ENCODE results near the gene GPR107. TPM values are rescaled to one million over a fixed set of nuclear protein-coding genes. Genes with fewer than 3 reads are reported as not detected.

The GPR107 gene
- total RNA-seq, 1 donor from 2014 or later = 67.4 TPM

DNA sequence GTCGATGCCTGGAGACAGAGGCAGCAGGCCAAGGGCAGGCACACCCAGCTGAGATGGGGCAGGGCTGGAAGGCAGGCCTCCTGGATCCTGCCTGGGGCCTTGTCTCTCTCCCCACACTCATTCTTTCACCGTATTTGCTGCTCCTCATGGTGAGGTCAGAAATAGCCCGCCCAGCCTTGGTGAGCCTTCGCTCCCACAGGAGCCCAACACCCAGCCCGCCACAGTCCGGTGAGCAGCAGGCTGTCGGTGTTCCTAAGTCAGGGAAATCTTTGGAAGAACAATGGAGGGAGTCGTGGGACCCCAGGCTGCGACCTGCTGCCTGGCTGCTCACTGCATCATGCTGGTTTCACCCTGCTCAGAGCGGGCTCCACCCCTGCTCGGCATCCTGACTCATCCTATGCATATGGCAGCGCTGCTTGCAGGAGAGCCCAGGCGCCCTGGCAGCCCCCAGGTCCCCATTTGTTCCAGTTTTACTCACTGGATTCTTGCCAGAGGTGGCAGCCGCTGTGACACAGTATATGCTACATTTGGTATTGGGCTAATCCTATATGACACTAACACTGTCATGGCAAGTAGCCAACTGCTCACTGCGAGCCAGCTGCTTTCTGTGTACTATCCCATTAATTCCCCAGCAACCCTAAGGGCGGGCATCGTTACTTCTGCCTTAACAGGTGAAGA is 65.3 kb downstream of the GPR107 start:
- Mint-ChIP-seq H3K36me3 (peaks cover 33% of the 10 kb centered on the region), H3K4me3 (no peak overlapping the region), H3K27me3 (ENCODE audit: low read depth) (no peaks in the 10 kb centered on the region), H3K9me3 (no peaks in the 10 kb centered on the region), H3K4me1 (peaks cover 4% of the 10 kb centered on the region), H3K27ac (no peak overlapping the region)
- TF ChIP-seq, protein P1, sequence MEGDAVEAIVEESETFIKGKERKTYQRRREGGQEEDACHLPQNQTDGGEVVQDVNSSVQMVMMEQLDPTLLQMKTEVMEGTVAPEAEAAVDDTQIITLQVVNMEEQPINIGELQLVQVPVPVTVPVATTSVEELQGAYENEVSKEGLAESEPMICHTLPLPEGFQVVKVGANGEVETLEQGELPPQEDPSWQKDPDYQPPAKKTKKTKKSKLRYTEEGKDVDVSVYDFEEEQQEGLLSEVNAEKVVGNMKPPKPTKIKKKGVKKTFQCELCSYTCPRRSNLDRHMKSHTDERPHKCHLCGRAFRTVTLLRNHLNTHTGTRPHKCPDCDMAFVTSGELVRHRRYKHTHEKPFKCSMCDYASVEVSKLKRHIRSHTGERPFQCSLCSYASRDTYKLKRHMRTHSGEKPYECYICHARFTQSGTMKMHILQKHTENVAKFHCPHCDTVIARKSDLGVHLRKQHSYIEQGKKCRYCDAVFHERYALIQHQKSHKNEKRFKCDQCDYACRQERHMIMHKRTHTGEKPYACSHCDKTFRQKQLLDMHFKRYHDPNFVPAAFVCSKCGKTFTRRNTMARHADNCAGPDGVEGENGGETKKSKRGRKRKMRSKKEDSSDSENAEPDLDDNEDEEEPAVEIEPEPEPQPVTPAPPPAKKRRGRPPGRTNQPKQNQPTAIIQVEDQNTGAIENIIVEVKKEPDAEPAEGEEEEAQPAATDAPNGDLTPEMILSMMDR (IDR thresholded peaks at IDR 0.05; ENCODE audit: unreplicated experiment) = no peak
- DNase-seq (ENCODE audit: low spot score in 2 of 2, unreplicated experiment in 2 of 2) = no peak

DNA sequence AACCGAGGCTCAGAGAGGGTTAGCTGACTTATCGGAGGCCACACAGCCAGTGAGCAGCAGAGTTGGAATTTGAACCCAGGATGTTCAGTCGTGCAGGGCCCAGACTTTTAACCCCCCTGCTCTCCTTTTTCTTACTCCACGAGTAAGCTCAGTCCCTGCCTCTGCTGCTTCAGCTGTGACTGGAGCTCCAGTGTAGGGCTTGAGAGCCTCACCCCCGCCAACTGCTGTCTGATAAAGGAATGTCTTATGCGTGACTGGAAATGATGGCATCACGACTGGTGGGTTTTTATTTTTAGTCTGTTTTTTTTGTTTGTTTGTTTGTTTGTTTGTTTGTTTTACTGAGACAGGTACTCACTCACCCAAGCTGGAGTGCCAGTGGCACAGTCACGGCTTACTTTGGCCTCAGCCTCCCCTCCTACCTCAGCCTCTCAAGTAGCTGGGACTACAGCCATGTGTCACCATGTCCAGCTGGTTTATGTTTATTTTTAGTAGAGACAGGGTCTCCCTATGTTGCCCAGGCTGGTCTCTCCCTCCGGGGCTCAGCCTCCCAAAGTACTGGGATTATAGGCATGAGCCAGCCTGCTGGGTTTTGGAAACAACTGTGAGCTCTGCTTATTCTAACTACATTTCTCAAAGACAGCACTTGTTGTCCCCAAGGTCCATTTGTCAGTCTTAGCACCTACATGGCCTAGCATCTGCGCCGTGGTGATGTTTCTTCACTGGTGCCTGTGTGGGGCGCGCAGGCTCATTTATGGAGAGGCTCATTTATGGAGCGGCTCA is 66.0 kb downstream of the GPR107 start:
- Mint-ChIP-seq H3K36me3 (peaks cover 33% of the 10 kb centered on the region), H3K4me1 (peaks cover 11% of the 10 kb centered on the region), H3K9me3 (no peaks in the 10 kb centered on the region), H3K27ac (no peak overlapping the region), H3K4me3 (no peak overlapping the region), H3K27me3 (ENCODE audit: low read depth) (no peaks in the 10 kb centered on the region)
- TF ChIP-seq, protein P1 (IDR thresholded peaks at IDR 0.05; ENCODE audit: unreplicated experiment) = no peak
- no peak for DNase-seq (ENCODE audit: low spot score in 2 of 2, unreplicated experiment in 2 of 2)

GRCh38 chr9:130120299-130120587 is 66.5 kb downstream of the GPR107 start:
- Mint-ChIP-seq H3K4me1 (peaks cover 12% of the 10 kb centered on the region), H3K27ac (peak overlapping the region; percentile 33), H3K27me3 (ENCODE audit: low read depth) (no peaks in the 10 kb centered on the region), H3K4me3 (no peak overlapping the region), H3K36me3 (peaks cover 30% of the 10 kb centered on the region), H3K9me3 (no peaks in the 10 kb centered on the region)
- TF ChIP-seq, protein P1 (IDR thresholded peaks at IDR 0.05; ENCODE audit: unreplicated experiment) = no peak
- DNase-seq (ENCODE audit: low spot score in 2 of 2, unreplicated experiment in 2 of 2) = no peak

- TF ChIP-seq, protein P1 (IDR thresholded peaks at IDR 0.05; ENCODE audit: unreplicated experiment) = no peak
- DNase-seq (ENCODE audit: low spot score in 2 of 2, unreplicated experiment in 2 of 2) = no peak
- Mint-ChIP-seq H3K27ac (no peak overlapping the region), H3K4me3 (no peak overlapping the region), H3K4me1 (peaks cover 12% of the 10 kb centered on the region), H3K9me3 (no peaks in the 10 kb centered on the region), H3K36me3 (peaks cover 29% of the 10 kb centered on the region), H3K27me3 (ENCODE audit: low read depth) (no peaks in the 10 kb centered on the region)
Measured at GRCh38 chr9:130120832-130121231, 67.1 kb downstream of the GPR107 start.

DNA sequence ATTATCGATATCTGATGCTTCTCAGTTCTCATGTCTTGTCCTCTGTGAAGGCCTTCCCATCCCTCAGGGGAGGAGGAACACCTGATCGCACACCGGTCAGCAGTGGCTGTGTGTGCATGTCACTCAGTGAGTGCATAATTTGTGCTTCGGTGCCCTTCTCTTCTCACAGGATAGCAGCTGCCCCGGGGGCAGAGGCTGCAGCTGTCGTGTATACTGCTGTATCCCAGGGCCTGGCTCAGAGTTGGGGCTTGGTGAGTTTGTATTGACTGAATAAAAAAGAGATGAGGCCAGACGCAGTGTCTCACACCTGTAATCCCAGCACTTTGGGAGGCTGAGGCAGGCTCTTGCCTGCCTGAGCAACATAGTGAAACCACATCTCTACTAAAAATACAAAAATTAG is 68.8 kb downstream of the GPR107 start:
- Mint-ChIP-seq H3K4me1 (peaks cover 24% of the 10 kb centered on the region), H3K9me3 (no peaks in the 10 kb centered on the region), H3K4me3 (no peak overlapping the region), H3K27ac (no peak overlapping the region), H3K36me3 (peaks cover 24% of the 10 kb centered on the region), H3K27me3 (ENCODE audit: low read depth) (no peaks in the 10 kb centered on the region)
- TF ChIP-seq, protein P1 (IDR thresholded peaks at IDR 0.05; ENCODE audit: unreplicated experiment) = no peak
- DNase-seq (ENCODE audit: low spot score in 2 of 2, unreplicated experiment in 2 of 2) = no peak
